ENCODE results near the gene LRCH4.

The LRCH4 gene

DNA sequence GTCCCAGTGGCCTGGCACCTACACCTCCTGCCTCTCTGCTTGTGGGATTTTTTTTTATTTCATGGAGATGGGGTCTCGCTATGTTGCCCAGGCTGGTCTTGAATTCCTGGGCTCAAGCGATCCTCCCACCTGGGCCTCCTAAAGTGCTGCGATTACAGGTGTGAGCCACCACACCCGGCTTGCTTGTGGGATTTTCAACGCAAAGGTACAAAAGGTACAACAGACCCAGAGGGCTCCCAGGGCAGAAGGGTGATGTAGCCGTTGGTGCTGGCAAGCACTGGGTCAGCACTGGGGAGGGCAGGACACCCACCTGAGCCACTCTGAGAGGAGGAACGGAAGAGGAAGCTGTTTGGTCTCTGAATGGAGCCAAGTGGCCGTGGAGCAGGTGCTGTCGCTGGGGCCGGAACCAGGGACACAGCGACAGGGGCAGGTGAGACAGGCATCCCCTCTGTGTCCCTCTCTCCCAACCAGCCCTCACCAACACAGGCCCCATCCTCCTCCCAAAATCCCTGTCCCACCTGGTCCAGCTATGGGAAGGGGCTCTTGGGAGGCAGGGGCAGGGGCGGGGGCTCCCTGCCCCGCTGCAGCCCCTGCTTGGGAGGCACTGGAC lies 9.4 kb downstream of the LRCH4 start:
- no peak for DNase-seq (ENCODE audit: low read depth)
- in situ Hi-C loops (cut with HindIII; ENCODE audit: low sequenced_read_pairs): no loop called here

DNA sequence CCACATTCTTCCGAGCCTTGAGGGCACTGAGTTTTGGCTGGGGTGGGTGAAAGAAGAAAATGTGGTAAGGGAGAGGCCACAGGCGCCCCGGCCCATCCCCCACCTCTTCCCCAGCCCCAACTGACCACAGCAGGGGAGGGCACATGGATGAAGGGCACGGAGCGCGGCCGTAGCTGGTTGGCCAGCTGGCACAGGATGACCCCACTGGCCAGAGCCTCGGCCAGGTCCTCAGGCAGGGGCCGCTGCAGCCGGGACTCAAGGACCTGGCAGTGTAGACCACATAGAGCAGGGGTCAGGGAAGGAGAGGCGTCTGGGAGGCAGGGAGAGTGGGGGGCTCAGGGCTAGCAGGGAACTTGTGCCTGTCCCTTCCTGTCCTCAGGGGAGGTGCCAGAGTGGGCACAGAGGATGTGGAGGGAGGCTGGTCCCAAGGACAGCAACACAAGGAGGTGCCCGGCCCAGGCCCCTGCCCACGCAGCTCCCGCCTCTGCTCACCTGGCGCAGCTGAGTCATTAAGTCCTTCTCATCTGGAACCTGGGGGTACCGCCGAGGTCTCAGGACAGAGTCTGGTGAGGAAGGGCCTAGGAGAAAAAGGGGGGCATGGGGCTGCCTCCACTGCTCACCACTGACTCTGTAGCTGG lies 10.1 kb downstream of the LRCH4 start:
- DNase-seq (ENCODE audit: low read depth): no peak
- in situ Hi-C loops (cut with HindIII; ENCODE audit: low sequenced_read_pairs): no loop called here
- TF ChIP-seq, protein P1, sequence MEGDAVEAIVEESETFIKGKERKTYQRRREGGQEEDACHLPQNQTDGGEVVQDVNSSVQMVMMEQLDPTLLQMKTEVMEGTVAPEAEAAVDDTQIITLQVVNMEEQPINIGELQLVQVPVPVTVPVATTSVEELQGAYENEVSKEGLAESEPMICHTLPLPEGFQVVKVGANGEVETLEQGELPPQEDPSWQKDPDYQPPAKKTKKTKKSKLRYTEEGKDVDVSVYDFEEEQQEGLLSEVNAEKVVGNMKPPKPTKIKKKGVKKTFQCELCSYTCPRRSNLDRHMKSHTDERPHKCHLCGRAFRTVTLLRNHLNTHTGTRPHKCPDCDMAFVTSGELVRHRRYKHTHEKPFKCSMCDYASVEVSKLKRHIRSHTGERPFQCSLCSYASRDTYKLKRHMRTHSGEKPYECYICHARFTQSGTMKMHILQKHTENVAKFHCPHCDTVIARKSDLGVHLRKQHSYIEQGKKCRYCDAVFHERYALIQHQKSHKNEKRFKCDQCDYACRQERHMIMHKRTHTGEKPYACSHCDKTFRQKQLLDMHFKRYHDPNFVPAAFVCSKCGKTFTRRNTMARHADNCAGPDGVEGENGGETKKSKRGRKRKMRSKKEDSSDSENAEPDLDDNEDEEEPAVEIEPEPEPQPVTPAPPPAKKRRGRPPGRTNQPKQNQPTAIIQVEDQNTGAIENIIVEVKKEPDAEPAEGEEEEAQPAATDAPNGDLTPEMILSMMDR (IDR thresholded peaks at IDR 0.05; ENCODE audit: low read depth, low read length, missing control alignments): no peak
- no peak overlapping the region for H3K4me3 ChIP-seq (ENCODE audit: low read depth, low read length)

More for the DNA sequence above, 9.4 kb downstream of the LRCH4 start:
- TF ChIP-seq, protein P1 (IDR thresholded peaks at IDR 0.05; ENCODE audit: low read depth, low read length, missing control alignments): no peak
- H3K4me3 ChIP-seq (ENCODE audit: low read depth, low read length): no peak overlapping the region

DNA sequence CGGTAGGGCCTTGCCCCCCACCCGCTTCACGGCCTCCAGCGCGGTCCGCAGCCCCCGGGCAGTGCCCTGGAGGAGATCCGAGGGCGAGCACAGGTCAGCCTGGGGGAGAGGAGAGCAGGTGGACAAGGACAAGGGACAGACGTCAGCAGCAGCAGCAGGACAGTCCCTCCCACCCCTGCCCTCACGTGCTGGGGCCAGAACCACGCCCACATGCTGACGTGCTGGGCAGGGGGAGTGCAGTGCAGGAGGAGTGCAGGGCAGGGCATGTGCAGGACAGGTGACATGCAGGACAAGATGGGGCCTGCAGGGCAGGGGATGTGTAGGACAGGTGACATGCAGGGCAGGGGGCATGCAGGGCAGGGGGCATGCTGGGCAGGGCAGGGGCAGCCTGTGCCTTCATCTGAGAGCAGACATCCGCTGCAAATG lies 10.7 kb downstream of the LRCH4 start:
- in situ Hi-C loops (cut with HindIII; ENCODE audit: low sequenced_read_pairs): no loop called here
- TF ChIP-seq, protein P1 (IDR thresholded peaks at IDR 0.05; ENCODE audit: low read depth, low read length, missing control alignments): no peak
- H3K4me3 ChIP-seq (ENCODE audit: low read depth, low read length): no peak overlapping the region
- DNase-seq (ENCODE audit: low read depth): no peak

DNA sequence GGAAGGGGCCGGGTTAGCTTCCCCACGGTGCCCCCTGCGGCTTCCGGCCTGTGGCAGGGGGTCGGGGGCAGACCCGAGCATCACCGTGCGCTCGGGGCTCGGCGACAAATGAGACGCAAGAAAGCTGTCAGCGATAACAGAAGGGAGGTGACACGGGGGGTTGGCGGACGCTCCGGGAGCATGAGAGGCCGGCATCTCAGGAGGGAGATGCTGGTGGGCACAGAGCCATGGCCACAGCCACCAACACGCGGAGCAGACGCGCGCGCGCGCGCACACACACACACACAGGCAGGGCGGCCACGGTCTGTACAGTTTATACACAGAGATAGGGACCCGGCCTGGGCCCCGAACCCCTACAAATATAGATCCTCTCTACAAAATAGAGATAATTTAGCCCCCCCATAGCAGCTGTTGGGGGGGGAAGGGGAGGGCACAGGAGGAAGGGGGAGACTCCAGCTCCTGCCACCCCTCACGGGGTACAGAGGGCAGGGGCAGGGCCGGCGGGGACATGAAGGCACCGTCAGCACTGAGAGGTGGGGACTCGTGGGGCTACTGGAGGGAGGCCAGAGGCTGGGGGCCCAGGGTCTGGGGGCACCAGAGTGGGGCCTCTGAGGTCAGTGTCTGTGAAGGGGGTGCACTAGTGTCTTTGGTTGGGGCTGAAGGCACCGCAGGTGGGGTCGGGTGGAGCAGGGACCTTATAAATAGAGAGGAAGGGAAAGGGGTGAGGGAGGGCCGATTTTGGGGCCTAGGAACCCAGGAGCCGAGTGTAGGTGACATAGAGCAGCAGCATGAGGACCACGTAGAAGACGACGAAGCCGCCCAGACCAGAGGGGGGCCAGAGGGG lies 11.3 kb downstream of the LRCH4 start:
- H3K4me3 ChIP-seq (ENCODE audit: low read depth, low read length): no peak overlapping the region
- TF ChIP-seq, protein P1 (IDR thresholded peaks at IDR 0.05; ENCODE audit: low read depth, low read length, missing control alignments): no peak
- DNase-seq (ENCODE audit: low read depth): no peak
- in situ Hi-C loops (cut with HindIII; ENCODE audit: low sequenced_read_pairs): no loop called here

DNA sequence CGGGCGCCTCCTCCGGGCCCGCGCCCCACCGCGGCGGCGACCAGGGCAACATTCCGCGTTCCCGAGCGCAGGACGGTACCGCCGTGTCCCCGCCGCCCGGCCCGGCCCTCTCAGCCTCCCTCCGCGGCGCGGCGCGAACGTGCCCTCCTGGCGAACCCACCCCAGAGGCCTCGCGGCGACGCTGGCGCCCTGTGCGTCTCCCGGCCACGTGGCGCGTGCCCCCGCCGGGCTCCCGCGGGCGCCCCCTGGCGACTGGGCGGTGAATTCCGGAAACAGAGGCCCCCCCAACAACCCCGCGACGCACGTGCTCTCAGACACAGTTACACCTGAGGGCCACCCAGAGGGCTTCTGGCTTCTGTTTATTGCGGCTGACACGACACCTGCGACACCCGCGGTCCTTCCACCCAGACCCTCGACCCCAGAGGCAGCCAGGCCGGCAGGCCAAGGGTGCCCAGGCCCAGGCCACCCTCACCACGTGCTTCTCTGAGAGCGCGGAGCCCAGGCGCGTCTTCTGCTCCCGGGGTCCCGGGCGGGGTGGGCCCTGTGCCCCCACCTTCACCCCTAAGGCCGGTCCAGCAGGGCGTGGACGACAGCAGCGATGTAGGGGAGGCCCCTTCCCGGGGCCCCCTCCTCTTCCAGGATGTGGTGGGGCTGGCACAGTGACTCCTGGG lies 12.1 kb downstream of the LRCH4 start, which contains the start of gene SAP25:
Gene SAP25, minus strand, starts transcription at position 210 of the 671 bp plus-strand sequence. Its CDS starts 158 bp downstream, at position 52.
- TF ChIP-seq, protein P1 (IDR thresholded peaks at IDR 0.05; ENCODE audit: low read depth, low read length, missing control alignments): no peak
- in situ Hi-C loops (cut with HindIII; ENCODE audit: low sequenced_read_pairs): no loop called here
- no peak within 1 kb of the TSS for H3K4me3 ChIP-seq (ENCODE audit: low read depth, low read length)
- no peak for DNase-seq (ENCODE audit: low read depth)
